GM18873 (cell line): ENCODE data around the gene ADGRG6.

Experiments used
- ATAC-seq: cut with Tn5 transposase; IDR thresholded peaks from one replicate; pipeline ENCODE4 v1.9.1; 2021; ENCODE audit warnings: mild to moderate bottlenecking, moderate library complexity, moderate number of reproducible peaks; ENCODE audit not compliant: unreplicated experiment, low FRiP score

Gene ADGRG6

DNA sequence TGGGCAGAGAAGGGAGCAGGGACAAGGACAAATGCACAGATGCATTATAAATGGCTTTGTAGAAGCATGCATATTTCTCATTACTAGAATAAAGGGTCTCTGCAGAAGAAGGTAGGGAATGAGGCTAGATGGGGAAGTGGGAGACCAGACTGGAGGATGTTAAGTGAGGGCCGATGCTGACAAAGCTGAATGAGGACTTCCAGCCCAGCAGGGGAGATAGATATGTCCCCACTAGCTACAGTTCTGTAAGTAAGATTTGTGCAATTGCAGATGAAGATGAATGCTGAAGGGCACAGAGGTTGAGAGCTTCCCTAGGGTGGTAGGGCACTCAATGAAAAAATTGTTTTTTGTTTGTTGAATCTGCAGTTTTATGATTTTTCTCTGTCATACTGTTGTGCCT lies 16.9 kb downstream of the ADGRG6 start:
- ATAC-seq = no peak

DNA sequence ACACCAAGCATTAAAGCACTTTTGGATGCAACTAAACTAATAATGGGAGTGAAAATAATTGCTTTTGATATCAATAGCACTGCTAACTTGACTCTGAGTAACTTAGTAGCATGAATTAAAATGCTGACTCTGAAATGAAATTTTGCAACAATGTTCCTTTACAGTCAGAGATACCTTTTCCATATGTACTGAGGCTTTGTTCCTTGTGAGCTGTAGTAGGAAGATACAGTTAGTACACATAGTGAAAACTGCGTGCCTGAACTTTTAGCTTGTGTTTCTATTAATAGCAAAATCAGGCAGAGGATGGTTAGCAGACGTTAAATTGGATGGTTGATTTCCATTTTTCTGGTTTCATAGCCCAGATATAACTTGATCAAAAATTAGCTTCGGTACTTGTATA lies 18.6 kb downstream of the ADGRG6 start:
- ATAC-seq = no peak

DNA sequence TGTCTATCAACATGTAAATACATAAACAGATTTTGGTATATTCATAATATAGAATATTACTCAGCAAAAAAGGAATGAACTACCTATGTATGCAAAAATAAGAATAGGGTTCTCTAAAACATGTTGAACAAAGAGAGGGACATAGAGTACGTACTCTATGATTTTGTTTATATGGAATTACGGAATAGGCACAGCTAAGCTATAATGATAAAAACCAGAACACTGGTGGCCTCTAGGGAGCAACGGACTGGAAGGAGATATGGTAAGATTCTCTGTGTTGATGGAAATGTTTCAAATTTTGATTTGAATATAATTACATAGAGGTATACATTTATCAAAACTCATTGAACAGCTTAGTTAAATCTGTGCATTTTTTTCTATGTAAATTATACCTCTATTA lies 19.6 kb downstream of the ADGRG6 start:
- ATAC-seq = no peak

DNA sequence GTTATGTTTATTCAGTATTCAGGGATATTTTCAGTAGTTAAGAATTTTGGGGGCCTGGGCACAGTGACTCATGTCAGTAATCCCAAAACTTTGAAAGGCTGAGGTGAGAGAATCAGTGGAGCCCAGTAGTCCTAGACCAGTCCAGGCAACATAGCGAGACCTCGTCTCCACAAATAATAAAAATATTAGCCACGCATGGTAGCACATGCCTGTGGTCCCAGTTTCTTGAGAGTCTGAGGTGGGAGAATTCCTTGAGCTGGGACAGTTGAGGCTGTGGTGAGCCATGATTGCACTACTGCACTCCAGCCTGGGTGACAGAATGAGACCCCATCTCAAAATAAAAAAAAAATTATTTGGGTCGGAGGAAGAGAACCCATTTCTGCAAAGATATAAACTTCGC lies 20.3 kb downstream of the ADGRG6 start:
- ATAC-seq = no peak

DNA sequence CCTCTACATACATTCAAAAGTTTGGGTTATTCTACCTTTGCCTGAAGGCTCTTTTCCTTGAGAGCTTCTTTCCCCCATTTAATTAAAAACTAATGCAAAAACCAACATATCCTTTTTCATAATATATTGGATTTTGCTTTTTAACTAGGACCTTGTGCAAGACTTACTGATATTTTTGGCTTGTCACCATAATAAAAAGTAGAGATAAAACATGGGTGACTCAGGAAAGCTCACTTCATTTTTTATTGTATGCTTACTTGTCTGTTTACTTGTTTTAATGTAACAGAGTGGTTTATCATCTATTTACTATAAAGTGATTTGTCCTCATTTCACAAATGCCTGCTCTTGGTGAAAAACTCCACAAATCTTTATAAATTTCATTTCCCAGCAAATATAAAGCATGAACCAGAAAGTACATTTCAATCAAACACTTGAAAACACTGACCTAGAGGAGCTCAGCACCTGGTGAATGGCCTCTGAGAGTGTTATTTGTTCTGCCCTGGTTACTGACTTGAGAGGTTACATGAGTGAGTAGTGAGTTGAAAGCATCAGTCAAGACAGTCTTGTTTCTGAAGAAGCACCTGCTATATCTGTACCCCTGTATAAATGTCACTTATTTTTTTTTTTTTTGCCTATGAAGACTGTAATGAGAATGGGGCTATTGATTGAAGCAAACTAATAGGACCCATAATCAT lies 20.8 kb downstream of the ADGRG6 start:
- ATAC-seq = no peak

DNA sequence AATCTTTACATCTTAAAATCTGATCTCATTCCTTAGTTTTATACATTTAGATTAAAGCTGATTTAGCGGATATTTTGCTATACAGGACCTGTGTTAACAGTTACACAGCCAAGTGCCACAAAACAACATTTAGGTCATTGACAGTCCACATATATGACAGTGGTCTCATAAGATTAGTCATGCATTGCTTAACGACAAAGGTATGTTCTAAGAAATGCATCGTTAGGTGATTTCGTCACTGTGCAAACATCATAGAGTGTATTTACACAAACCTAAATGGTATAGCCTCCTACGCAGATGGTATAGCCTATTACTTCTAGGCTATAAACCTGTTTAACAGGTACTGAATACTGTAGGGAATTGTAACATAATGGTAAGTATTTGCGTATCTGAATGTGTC lies 21.6 kb downstream of the ADGRG6 start:
- no peak for ATAC-seq

DNA sequence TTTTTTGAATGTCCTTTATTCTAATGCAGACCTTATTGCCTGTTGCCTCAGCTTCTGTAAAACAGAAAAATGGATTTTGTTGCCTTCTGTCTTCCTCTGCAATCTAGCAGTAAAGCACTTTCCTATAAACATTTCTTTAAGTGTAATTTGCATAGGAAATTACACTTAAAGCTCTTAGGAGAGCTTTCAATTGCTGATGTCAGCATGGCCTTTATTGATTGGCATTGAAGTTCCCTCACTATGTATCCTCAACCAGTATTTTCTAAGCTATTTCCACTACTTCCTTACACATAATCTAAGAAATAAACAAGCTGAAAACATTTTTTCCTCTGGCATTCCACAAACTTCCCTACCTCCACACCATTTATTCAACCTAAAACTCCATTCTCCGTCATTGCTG lies 22.3 kb downstream of the ADGRG6 start:
- no peak for ATAC-seq

DNA sequence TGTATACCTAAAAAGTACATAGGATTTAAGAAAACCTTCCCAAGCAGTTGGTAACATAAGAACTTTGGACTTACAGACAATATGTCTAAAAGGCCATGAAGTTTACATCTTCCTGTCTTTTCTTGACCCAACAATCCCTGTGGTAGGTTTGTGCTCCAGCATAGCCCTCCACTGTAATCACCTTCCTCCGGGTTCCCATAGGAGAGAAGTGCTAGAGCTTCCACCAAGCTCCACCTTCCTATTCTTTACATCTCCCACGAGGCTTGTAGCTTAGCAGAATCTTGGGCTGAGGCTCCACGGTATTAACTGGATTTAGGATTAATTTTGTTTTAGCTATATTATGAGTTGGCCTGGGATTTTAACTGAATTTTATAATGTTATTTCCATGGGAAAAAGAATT lies 23.3 kb downstream of the ADGRG6 start:
- ATAC-seq = no peak

DNA sequence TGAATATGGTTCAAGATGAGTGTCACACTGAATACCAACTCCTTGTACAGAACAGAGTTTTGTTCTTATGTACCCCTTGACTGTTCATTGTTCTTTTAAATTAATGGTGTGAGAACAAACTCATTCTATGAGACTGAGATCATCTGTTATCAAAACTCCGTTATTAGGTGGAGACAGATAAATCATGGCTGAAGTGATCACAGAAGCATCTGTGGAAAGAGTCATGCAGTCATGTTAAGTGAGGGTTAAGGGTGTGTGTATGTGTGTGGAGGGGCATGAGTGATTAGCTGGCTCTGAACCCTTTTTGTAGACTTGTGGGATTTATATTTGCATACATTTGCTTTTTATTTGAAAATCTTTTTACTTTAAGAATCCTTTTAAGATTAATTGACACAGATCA lies 24.7 kb downstream of the ADGRG6 start:
- ATAC-seq = no peak

DNA sequence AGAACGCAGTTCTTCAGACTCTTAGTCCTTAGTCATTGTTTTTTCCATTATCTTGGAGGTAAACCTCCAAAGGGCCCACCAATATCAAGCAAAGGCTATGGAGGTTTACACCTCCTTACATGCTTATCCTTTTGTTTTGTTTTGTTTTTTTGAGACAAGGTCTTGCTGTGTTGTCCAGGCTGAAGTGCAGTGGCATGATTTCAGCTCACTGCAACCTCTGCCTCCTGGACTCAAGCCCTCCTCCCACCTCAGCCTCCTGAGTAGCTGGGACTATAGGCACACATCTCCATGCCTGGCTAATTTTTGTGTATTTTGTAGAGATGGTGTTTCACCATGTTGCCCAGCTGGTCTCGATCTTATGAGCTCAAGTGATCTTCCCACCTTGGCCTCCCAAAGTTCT lies 26.3 kb downstream of the ADGRG6 start:
- ATAC-seq = no peak

DNA sequence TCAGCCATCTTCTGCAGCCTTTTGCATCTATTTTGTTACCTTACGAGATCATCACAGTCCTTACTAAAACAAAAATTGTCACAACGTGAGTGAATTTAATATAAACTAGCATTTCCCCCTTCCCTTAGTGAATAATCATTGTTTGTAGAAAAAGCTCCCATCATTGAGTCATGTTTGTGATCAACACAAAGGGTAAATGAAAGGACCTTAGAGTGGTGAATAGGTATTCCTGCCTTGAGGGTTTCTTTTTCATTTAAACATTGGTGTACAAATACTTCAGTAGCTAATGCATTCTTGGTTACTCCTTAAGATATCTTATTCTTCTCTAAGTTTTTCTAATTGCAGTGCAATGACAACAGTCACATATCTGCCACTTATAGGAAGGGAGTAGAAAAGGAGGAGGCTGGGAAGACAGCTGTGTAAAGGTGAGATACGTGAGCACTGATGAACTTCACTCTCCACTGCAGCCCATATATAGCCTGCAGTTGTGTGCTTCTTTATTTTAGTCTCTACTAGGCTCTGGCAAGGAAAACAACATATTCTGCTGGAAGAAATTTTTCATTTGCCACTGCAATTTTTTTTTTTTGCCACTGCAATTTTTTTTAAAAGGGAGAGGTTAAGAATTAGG lies 27.8 kb downstream of the ADGRG6 start:
- ATAC-seq = no peak

DNA sequence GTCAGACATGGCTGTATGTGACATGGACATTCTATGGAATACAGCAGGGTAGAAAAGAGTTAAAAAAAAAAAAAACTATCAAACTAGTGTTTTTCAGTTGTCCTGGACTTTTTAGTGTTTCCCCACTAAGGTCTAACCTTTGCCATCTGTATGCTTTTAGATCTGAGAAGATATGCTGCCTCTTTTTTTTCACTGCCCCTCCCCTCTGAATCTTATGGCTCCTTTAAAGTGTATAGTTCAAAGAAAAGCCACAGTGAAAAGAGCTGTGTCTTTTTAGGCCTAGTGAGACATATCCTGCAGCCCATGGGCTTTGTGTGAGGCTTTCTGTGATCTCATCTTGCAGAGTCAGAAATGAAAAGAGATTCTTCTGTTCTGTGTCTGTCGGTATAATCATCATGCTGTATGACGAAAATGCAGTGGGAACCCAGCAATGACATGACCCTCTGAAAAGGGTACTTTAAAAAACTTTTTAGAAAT lies 29.3 kb downstream of the ADGRG6 start:
- no peak for ATAC-seq

DNA sequence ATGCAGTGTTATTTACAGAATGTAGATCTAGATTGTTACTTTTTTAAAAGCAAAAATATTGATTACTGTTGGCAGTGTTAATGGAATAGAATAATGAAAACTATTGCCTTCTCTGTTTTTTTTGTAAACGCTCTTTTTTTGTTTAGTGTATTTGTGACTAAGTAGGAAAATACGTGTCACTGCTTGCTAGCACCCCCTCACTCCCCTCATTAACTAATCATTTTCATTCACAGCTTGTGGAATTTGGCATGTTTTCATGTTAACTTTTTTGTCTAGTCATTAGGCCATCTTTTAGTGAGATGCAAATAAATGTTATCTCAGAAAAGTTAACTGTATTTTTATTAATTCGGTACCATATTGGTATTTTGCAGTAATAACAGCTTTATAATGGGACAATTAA lies 29.8 kb downstream of the ADGRG6 start:
- ATAC-seq = no peak

DNA sequence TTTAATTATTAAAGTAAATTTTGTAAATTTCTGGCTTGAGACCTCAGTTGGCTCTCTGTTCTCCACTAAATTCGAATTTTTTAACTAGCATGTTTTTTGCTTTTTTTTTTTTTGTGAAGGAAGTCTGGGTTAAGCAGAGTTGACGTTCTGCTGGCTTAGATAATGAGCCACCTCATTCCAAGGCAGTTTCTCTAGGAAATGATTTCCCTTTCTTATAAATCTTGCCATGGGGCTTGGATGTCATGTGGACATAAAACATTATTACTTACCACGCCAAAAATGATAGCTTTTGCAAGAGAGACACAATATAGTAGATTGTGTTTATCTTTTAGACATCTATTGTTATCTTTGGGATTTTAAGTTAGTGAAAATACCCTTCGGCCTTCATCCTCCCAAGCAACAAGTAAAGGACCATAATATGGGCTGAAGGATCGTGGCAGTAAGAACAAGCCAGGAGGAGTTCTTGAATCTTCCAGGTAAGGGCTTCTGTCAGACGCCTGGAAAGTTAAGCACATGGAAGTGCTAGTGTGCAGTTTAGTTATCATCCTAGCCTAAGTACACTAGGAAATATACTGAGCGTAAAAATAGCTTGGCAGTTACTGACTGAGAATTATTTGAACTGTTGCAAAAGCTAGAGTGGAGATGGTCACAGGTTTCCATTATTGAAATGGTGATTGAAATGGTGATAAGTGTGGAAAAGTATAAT lies 30.7 kb downstream of the ADGRG6 start:
- ATAC-seq = no peak

DNA sequence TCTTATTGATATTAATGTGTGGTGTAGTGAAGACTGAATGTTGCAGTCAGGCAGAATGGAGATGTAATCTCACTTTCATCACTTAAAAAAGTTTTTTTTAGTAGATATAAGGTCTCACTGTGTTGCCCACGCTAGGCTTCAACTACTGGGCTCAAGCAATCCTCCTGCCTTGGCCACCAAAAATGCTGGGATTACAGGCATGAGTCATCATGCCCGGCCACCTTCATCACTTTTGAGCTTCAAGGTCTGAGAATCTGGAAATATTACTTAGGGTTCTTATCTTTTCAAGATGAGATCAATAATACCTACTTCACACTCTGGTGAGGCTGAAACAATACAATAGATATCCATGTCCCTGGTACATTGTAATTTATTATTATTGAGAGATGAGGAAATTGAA lies 31.6 kb downstream of the ADGRG6 start:
- ATAC-seq = no peak

DNA sequence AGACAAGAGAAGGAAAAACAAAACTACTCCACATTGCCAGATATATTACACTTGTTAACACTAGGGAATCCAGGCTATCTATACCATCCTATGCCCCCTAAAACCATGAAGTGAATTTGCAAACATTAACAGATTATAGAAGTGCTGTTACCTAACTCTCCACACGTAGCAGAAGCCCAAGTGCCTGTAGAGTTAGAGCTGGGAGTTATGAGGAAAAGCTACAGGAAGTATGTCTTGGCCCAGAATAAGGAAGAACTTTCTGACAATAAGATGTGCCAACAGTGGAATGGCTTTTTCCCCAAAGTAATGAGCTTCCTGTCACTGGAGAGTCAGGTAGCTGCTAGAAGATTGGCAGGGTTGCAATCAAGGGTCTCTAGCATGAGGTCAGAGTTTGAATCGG lies 32.5 kb downstream of the ADGRG6 start:
- ATAC-seq = no peak

DNA sequence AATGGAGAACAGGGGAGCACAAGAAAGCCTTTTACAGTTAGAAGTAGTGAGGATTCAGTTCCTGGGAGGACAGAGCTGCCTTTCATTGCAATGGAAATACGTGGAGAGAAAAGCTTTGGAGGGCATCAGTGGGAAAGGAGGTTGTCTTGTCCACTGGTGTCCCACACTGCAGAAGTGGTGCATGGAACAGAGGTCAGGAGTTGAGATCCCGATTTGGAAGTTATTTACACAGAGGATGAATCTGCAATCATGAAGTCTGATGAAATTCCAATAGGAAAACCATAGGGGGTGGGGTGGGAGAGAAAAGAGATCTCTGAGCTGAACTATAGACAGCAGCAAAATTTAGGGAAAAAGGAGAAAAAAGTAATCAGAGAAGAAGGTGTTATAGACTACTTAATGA lies 33.6 kb downstream of the ADGRG6 start:
- ATAC-seq = no peak

DNA sequence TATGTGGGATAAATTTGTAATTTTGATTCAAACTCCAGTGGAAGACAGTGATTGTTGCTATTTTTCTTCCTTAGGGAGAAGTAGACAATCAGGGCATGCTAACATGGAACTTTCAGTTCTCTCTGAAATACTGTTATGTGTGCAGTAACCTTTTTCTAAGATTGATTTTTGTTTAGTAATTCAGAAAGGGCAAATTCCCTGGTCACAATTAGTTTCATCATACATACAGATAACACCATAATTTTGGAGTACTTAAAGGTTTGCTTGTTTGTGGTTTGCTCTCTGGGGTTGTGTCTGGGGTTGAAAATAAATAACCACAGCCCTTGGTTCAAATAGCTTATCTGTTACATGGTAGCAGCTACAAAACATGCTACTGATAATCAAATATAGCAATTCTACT lies 34.4 kb downstream of the ADGRG6 start:
- no peak for ATAC-seq

DNA sequence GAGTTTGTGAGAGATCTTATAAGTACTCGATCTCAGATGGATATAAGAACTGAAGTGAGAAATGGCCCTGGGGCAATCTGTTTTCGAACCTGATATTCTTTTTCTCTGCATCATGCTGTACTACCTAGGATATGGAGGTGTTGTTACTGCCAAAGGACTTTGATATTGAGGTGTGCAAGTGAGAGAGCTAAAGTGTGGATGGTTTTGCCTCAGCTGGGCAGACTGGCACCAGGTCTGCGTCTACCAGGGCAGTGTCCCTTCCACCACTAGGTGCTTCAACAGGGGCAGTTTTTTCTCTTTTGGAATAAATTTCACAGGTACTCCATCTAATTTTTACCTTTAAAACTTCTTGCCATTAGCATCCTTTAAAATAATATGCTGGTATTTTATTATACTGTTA lies 35.0 kb downstream of the ADGRG6 start:
- no peak for ATAC-seq

DNA sequence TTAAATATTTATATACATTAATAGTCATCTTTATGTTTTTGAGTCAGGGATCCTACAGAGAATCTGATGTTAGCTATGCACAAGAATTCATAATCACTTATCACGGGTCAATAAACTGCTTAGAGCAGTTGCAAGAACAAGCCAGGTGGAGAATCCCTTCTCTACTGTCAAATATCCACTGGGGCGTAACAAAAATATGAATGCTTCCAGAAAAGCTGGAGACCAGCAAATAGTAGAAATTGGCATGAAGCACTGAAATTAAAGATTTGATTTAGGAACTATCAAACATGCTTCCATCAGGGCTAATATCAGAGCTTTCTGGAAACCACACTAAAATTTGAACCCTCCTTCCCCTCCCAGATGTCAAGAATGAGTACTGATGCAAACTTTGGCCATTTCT lies 37.3 kb downstream of the ADGRG6 start:
- no peak for ATAC-seq

DNA sequence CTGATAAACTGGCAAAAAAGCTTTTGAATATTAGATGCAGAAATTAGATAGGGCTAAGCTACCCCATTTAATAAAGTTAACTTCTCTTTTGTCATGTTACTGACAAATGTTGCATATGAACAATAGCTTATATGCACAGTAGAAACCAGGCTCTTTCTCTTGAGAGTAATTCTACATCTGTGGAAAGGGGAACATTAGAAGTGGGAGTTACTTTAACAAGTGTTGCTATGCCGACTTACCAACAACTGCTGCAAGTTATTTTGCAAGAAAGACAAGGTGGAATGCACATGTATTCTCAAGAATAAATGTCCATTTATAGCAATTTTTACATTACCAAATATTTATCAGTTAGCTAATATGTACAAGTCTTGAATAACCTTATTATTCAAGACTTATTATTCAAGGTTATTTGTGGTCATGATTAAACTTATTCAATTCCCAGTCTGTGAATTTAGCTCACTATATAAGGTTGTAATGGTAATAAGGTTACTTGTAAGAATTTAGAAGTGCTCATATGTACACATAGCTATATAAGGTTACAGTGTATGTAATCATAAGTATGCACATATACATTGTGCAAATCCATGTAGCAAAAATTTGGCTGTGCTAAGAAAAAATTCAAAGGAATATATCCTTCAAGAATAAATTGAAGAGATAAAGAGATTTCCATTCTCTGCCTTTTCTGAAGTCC lies 38.3 kb downstream of the ADGRG6 start:
- ATAC-seq = no peak
